IMR-90 (cell line): ENCODE data around the gene CD99L2. TPM values are rescaled to one million over a fixed set of nuclear protein-coding genes. Genes with fewer than 3 reads are reported as not detected.
A peak's percentile ranks its signal among the peaks of the same experiment; 100 is the strongest.

Experiments
- ATAC-seq: fragments of 200-7000 bp; cut with Tn5 transposase; 2 replicates; pipeline ENCODE4 v1.9.1; 2020; ENCODE audit warnings: low read depth, mild to moderate bottlenecking, moderate library complexity
- BruUV-seq: library from RNA; stranded (reverse); fragments of 400-500 nt; replicated peaks from 2 replicates; lab custom pipeline; 2021; lab: Mats Ljungman, UMichigan
- CTCF ChIA-PET: fragments of 300-600 bp; formaldehyde crosslinking; extraction: SDS; loops from one replicate; lab custom pipeline; 2021; ENCODE audit warnings: antibody characterized with exemption; lab: Yijun Ruan, JAX
- POLR2A ChIA-PET: fragments of 300-600 bp; sonication (Branson Sonifier 250); formaldehyde crosslinking; loops from one replicate; lab custom pipeline; 2022; ENCODE audit warnings: antibody characterized with exemption; ENCODE audit not compliant: unreplicated experiment; lab: Charles Lee
- DNase-seq: peaks from one replicate; pipeline ENCODE4 v3.0.0; 2013
- H2AFZ ChIP-seq: replicated peaks from 2 replicates; pipeline ENCODE3; 2013; ENCODE audit warnings: low read length, mild to moderate bottlenecking; ENCODE audit not compliant: poor library complexity
- H2AK5ac ChIP-seq: 2 replicates; pipeline ENCODE4 v1.6.1; 2013; ENCODE audit warnings: low read depth, low read length, inconsistent platforms
- H2AK9ac ChIP-seq: replicated peaks from 2 replicates; pipeline ENCODE3; 2013; ENCODE audit warnings: mild to moderate bottlenecking, low read depth, low read length, moderate library complexity; ENCODE audit not compliant: poor library complexity
- H2BK120ac ChIP-seq: 2 replicates; pipeline ENCODE4 v1.6.1; 2013; ENCODE audit warnings: low read depth, low read length, inconsistent platforms
- H2BK15ac ChIP-seq: 3 replicates; pipeline ENCODE4 v1.6.1; 2013; ENCODE audit warnings: low read depth, low read length, inconsistent platforms
- H2BK20ac ChIP-seq: 2 replicates; pipeline ENCODE4 v1.6.1; 2013; ENCODE audit warnings: low read depth, mild to moderate bottlenecking, inconsistent platforms, low read length, moderate library complexity
- H2BK5ac ChIP-seq: 2 replicates; pipeline ENCODE4 v1.6.1; 2013; ENCODE audit warnings: mild to moderate bottlenecking, low read depth, low read length, inconsistent platforms; ENCODE audit not compliant: poor library complexity, severe bottlenecking
- H3K14ac ChIP-seq: replicated peaks from 2 replicates; pipeline ENCODE4 v1.6.1; 2013; ENCODE audit warnings: low read depth, low read length, inconsistent platforms
- H3K18ac ChIP-seq: 2 replicates; pipeline ENCODE4 v1.6.1; 2013; ENCODE audit warnings: low read depth, low read length, control low read depth
- H3K23ac ChIP-seq: 2 replicates; pipeline ENCODE4 v1.6.1; 2013; ENCODE audit warnings: low read depth, low read length, inconsistent platforms
- H3K27ac ChIP-seq: 2 replicates; pipeline ENCODE4 v1.5.1; 2013; ENCODE audit warnings: mild to moderate bottlenecking, control low read depth, low read length; ENCODE audit not compliant: insufficient read depth
- H3K27me3 ChIP-seq: 2 replicates; pipeline ENCODE4 v1.6.1; 2013; ENCODE audit warnings: low read length; ENCODE audit not compliant: control insufficient read depth, insufficient read depth
- H3K36me3 ChIP-seq: 2 replicates; pipeline ENCODE4 v1.6.1; 2013; ENCODE audit warnings: low read length, mixed read lengths; ENCODE audit not compliant: control insufficient read depth, insufficient read depth
- H3K4ac ChIP-seq: 2 replicates; pipeline ENCODE4 v1.6.1; 2013; ENCODE audit warnings: low read depth, low read length, inconsistent platforms
- H3K4me1 ChIP-seq: 2 replicates; pipeline ENCODE4 v1.6.1; 2013; ENCODE audit warnings: low read length, mixed read lengths; ENCODE audit not compliant: control insufficient read depth, insufficient read depth
- H3K4me2 ChIP-seq: 2 replicates; pipeline ENCODE4 v1.6.1; 2013; ENCODE audit warnings: low read depth, mild to moderate bottlenecking, control low read depth, low read length, moderate library complexity
- H3K4me3 ChIP-seq: 2 replicates; pipeline ENCODE4 v1.5.1; 2013; ENCODE audit warnings: low read depth, mild to moderate bottlenecking, control low read depth, low read length, moderate library complexity; ENCODE audit not compliant: insufficient read depth
- H3K56ac ChIP-seq: 2 replicates; pipeline ENCODE4 v1.6.1; 2013; ENCODE audit warnings: low read length, inconsistent platforms; ENCODE audit not compliant: insufficient read depth; ENCODE audit errors: extremely low read depth
- H3K79me1 ChIP-seq, 2 experiments: 2 replicates each; pipeline ENCODE4 v1.6.1; 2013; ENCODE audit warnings: low read length in 2 of 2, inconsistent platforms in 1 of 2, low read depth in 1 of 2
- H3K9ac ChIP-seq: 2 replicates; pipeline ENCODE4 v1.6.1; 2013; ENCODE audit warnings: low read depth, low read length, control low read depth
- H3K9me1 ChIP-seq: 2 replicates; pipeline ENCODE4 v1.6.1; 2013; ENCODE audit warnings: low read length, inconsistent platforms; ENCODE audit not compliant: insufficient read depth
- H3K9me3 ChIP-seq: 2 replicates; pipeline ENCODE4 v1.6.1; 2013; ENCODE audit warnings: low read length; ENCODE audit not compliant: control insufficient read depth, insufficient read depth
- H4K20me1 ChIP-seq: 2 replicates; pipeline ENCODE4 v1.6.1; 2013; ENCODE audit warnings: low read length, inconsistent platforms; ENCODE audit not compliant: insufficient read depth
- H4K5ac ChIP-seq: 2 replicates; pipeline ENCODE4 v1.6.1; 2013; ENCODE audit warnings: mild to moderate bottlenecking, low read depth, low read length, control low read depth
- H4K8ac ChIP-seq, 2 experiments: 2 replicates each; pipeline ENCODE4 v1.6.1; 2013; ENCODE audit warnings: low read depth in 2 of 2, low read length in 2 of 2, control low read depth in 1 of 2, inconsistent platforms in 1 of 2
- H4K91ac ChIP-seq: 2 replicates; pipeline ENCODE4 v1.6.1; 2013; ENCODE audit warnings: low read depth, low read length, inconsistent platforms; ENCODE audit not compliant: insufficient read depth
- RAD21 ChIP-seq: IDR thresholded peaks from 2 replicates; pipeline ENCODE4 v1.6.1; 2012; ENCODE audit warnings: low read length, improper control_type of control experiment
- RFX5 ChIP-seq: IDR thresholded peaks from 2 replicates; pipeline ENCODE4 v1.8.0; 2012; ENCODE audit warnings: low read depth, mild to moderate bottlenecking, low read length, moderate library complexity
- WGBS, 2 experiments: methylation state at CpG; one replicate each; pipeline versions ENCODE4 v1.1.5 to v1.1.7; 2013; ENCODE audit warnings: missing lambda C conversion rate in 2 of 2; ENCODE audit not compliant: insufficient read length in 1 of 2; ENCODE audit errors: extremely low coverage in 2 of 2; 5-methylcytosine and 5-hydroxymethylcytosine counted together
- dilution Hi-C: fragments of 300-500 bp; cut with HindIII; formaldehyde crosslinking; loops from one replicate; pipeline ENCODE4 v1.14.3; 2018; ENCODE audit warnings: low sequenced_read_pairs; ENCODE audit not compliant: unreplicated experiment
- in situ Hi-C: fragments of 300-500 bp; cut with MboI; formaldehyde crosslinking; loops from 3 replicates; pipeline ENCODE4 v1.14.3; 2019; ENCODE audit warnings: low sequenced_read_pairs, inconsistent platforms, mixed read lengths
- intact Hi-C: fragments of 100-400 bp; cut with micrococcal nuclease; formaldehyde crosslinking; loops from 2 replicates; pipeline ENCODE4 v1.10.0; 2022
- polyA plus RNA-seq, 3 experiments: library from polyadenylated mRNA; depleted of rRNA; stranded (reverse); fragments of >200 nt; gene quantifications; 2 replicates each; pipeline ENCODE4 v1.2.3, GENCODE V29; 2012; ENCODE audit warnings: low replicate concordance in 1 of 3
- total RNA-seq: library from RNA; depleted of rRNA; stranded (reverse); fragments of >200 nt; gene quantifications from 2 replicates; pipeline ENCODE4 v1.2.3, GENCODE V29; 2012

CD99L2 gene
- total and polyA plus RNA-seq, 2 of the 4 experiments (the other 2 are of a cell fraction): 17.4 to 41.4 TPM

- H4K91ac ChIP-seq: no peak overlapping the region
- no peak for ATAC-seq
- no peak overlapping the region for H2BK5ac ChIP-seq
- H3K4ac ChIP-seq: no peak overlapping the region
- CTCF ChIA-PET: no interaction called here
- no peak overlapping the region for H2BK120ac ChIP-seq
- H3K9ac ChIP-seq: no peak overlapping the region
- H3K9me1 ChIP-seq: no peaks in the 10 kb centered on the region; the same call in 1 of the 2 replicates
- H3K36me3 ChIP-seq: no peaks in the 10 kb centered on the region
- no peak for DNase-seq
- no CpG with 5 or more reads among the region's 3 CpGs for WGBS, 2 experiments
- TF ChIP-seq RFX5 (peak; percentile 90), RAD21 (no peak)
- H3K4me3 ChIP-seq: no peak overlapping the region
- no TSS peak for BruUV-seq
- no peak overlapping the region for H2BK20ac ChIP-seq
- dilution Hi-C loops: no loop called here
- H3K14ac ChIP-seq: no peak overlapping the region
- H3K4me2 ChIP-seq: no peak overlapping the region
- POLR2A ChIA-PET: no interaction called here
- H4K5ac ChIP-seq: no peak overlapping the region
- intact Hi-C loops: no loop called here
- in situ Hi-C loops: no loop called here
- H2AK9ac ChIP-seq: no peak overlapping the region
- peaks cover 7% of the 10 kb centered on the region; the same call in 1 of the 2 replicates for H3K4me1 ChIP-seq
- H4K20me1 ChIP-seq: 0 out of 2 replicates have a peak, but pooled peaks cover 4% of the 10 kb centered on the region
- peaks cover 4 to 7% of the 10 kb centered on the region in 2 experiments; a peak in 2 of 4 replicates for H3K79me1 ChIP-seq
- H4K8ac ChIP-seq: no peak overlapping the region
- no peak overlapping the region for H3K23ac ChIP-seq
- H2AFZ ChIP-seq: no peak overlapping the region
- H2BK15ac ChIP-seq: no peak overlapping the region
- no peak overlapping the region for H3K18ac ChIP-seq
- H3K56ac ChIP-seq: no peak overlapping the region
- no peaks in the 10 kb centered on the region for H3K9me3 ChIP-seq
- H2AK5ac ChIP-seq: no peak overlapping the region
- no peaks in the 10 kb centered on the region for H3K27me3 ChIP-seq
- H3K27ac ChIP-seq: no peak overlapping the region
These were observed 29.0 kb downstream of the CD99L2 start for GRCh38 chrX:150869450-150869849.
